Astrocyte (in vitro differentiated cells and primary cell): ENCODE data around the gene COPS4. TPM values are rescaled to one million over a fixed set of nuclear protein-coding genes. Genes with fewer than 3 reads are reported as not detected.
"Not testable (repeated sequence)": the region's sequence is repeated elsewhere in the genome, so short reads cannot be mapped to it uniquely, and the experiment has no call there.

Experiments used
- DNase-seq: peaks from one replicate; pipeline ENCODE4 v3.0.0-alpha.2; 2010; ENCODE audit warnings: low read depth
- FAIRE-seq: peaks from 2 replicates; lab custom pipeline; 2011; peaks lifted over from hg19 to GRCh38; lab: Jason Lieb, UNC
- H2AFZ ChIP-seq: 2 replicates; pipeline ENCODE4 v1.6.0; 2012; ENCODE audit warnings: low read depth, low read length, inconsistent platforms
- H3K27ac ChIP-seq: 2 replicates; pipeline ENCODE4 v1.5.1; 2011; ENCODE audit warnings: low read depth, low read length, inconsistent platforms
- H3K27me3 ChIP-seq: 2 replicates; pipeline ENCODE4 v1.6.0; 2011; ENCODE audit warnings: low read length, inconsistent platforms; ENCODE audit not compliant: insufficient read depth
- H3K36me3 ChIP-seq: 2 replicates; pipeline ENCODE4 v1.5.1; 2011; ENCODE audit warnings: low read length, inconsistent platforms; ENCODE audit not compliant: insufficient read depth
- H3K4me1 ChIP-seq: 2 replicates; pipeline ENCODE4 v1.5.1; 2011; ENCODE audit warnings: low read length, inconsistent platforms; ENCODE audit not compliant: insufficient read depth
- H3K4me2 ChIP-seq: 2 replicates; pipeline ENCODE4 v1.6.0; 2012; ENCODE audit warnings: low read length, inconsistent platforms
- H3K4me3 ChIP-seq: 2 replicates; pipeline ENCODE4 v1.5.1; 2011; ENCODE audit warnings: low read depth, mild to moderate bottlenecking, low read length, inconsistent platforms; ENCODE audit not compliant: insufficient read depth
- H3K79me2 ChIP-seq: 2 replicates; pipeline ENCODE4 v1.6.0; 2012; ENCODE audit warnings: mild to moderate bottlenecking, low read length, inconsistent platforms; ENCODE audit not compliant: insufficient read depth
- H3K9ac ChIP-seq: 2 replicates; pipeline ENCODE4 v1.6.0; 2012; ENCODE audit warnings: mild to moderate bottlenecking, low read length, inconsistent platforms
- H3K9me3 ChIP-seq: 2 replicates; pipeline ENCODE4 v1.5.1; 2012; ENCODE audit warnings: low read depth, mild to moderate bottlenecking, low read length, inconsistent platforms; ENCODE audit not compliant: insufficient read depth
- H4K20me1 ChIP-seq: 2 replicates; pipeline ENCODE4 v1.6.0; 2012; ENCODE audit warnings: low read length, inconsistent platforms; ENCODE audit not compliant: insufficient read depth
- H3K27ac Mint-ChIP-seq: one replicate; pipeline ENCODE4 v1.8.0; 2021; ENCODE audit warnings: mild to moderate bottlenecking, mixed read lengths; ENCODE audit not compliant: unreplicated experiment
- H3K27me3 Mint-ChIP-seq: one replicate; pipeline ENCODE4 v1.8.0; 2021; ENCODE audit warnings: low read depth, mixed read lengths; ENCODE audit not compliant: unreplicated experiment
- H3K36me3 Mint-ChIP-seq: one replicate; pipeline ENCODE4 v1.8.0; 2021; ENCODE audit warnings: low read depth, mixed read lengths; ENCODE audit not compliant: unreplicated experiment
- H3K4me1 Mint-ChIP-seq: one replicate; pipeline ENCODE4 v1.8.0; 2021; ENCODE audit warnings: low read depth, mixed read lengths; ENCODE audit not compliant: unreplicated experiment
- H3K4me3 Mint-ChIP-seq: one replicate; pipeline ENCODE4 v1.8.0; 2021; ENCODE audit warnings: mild to moderate bottlenecking, moderate library complexity, mixed read lengths; ENCODE audit not compliant: unreplicated experiment
- H3K9me3 Mint-ChIP-seq: one replicate; pipeline ENCODE4 v1.8.0; 2021; ENCODE audit warnings: mild to moderate bottlenecking, mixed read lengths; ENCODE audit not compliant: unreplicated experiment
- EZH2 ChIP-seq: IDR thresholded peaks from 2 replicates; pipeline ENCODE4 v1.6.1; 2012; ENCODE audit warnings: mild to moderate bottlenecking, low read length, inconsistent platforms; ENCODE audit not compliant: insufficient read depth
- total RNA-seq: library from RNA; stranded (reverse); gene quantifications from 2 replicates; pipeline ENCODE4 v1.2.1, GENCODE V29; 2021
- TF ChIP-seq, protein P1 (sequence below): IDR thresholded peaks from 2 replicates; pipeline ENCODE4 v1.5.1; 2011; ENCODE audit warnings: low read depth, mild to moderate bottlenecking, inconsistent platforms, low read length, moderate library complexity; ENCODE audit not compliant: insufficient read depth

COPS4 gene
- total RNA-seq, 1 donor from 2014 or later, result 39.3 TPM

- Mint-ChIP-seq H3K4me3 (no peak overlapping the region), H3K36me3 (peaks cover 4% of the 10 kb centered on the region), H3K9me3 (no peaks in the 10 kb centered on the region), H3K4me1 (no peaks in the 10 kb centered on the region), H3K27me3 (peaks cover 1% of the 10 kb centered on the region), H3K27ac (no peak overlapping the region)
- no peak overlapping the region for H2AFZ ChIP-seq
- H3K27ac ChIP-seq, result no peak overlapping the region
- H3K36me3 ChIP-seq, result no peaks in the 10 kb centered on the region
- TF ChIP-seq EZH2, result no peak
- TF ChIP-seq, protein P1, sequence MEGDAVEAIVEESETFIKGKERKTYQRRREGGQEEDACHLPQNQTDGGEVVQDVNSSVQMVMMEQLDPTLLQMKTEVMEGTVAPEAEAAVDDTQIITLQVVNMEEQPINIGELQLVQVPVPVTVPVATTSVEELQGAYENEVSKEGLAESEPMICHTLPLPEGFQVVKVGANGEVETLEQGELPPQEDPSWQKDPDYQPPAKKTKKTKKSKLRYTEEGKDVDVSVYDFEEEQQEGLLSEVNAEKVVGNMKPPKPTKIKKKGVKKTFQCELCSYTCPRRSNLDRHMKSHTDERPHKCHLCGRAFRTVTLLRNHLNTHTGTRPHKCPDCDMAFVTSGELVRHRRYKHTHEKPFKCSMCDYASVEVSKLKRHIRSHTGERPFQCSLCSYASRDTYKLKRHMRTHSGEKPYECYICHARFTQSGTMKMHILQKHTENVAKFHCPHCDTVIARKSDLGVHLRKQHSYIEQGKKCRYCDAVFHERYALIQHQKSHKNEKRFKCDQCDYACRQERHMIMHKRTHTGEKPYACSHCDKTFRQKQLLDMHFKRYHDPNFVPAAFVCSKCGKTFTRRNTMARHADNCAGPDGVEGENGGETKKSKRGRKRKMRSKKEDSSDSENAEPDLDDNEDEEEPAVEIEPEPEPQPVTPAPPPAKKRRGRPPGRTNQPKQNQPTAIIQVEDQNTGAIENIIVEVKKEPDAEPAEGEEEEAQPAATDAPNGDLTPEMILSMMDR, result no peak
- H3K4me3 ChIP-seq, result no peak overlapping the region
- no peaks in the 10 kb centered on the region for H3K4me1 ChIP-seq
- DNase-seq (no peak), FAIRE-seq (no peak)
- H3K9ac ChIP-seq, result no peak overlapping the region
- no peaks in the 10 kb centered on the region for H3K27me3 ChIP-seq
- H3K79me2 ChIP-seq, result no peaks in the 10 kb centered on the region
- H3K9me3 ChIP-seq, result no peaks in the 10 kb centered on the region
- H4K20me1 ChIP-seq, result no peaks in the 10 kb centered on the region
- no peak overlapping the region for H3K4me2 ChIP-seq
Observed at GRCh38 chr4:83083925-83084475, 49.0 kb downstream of the COPS4 start.

DNA sequence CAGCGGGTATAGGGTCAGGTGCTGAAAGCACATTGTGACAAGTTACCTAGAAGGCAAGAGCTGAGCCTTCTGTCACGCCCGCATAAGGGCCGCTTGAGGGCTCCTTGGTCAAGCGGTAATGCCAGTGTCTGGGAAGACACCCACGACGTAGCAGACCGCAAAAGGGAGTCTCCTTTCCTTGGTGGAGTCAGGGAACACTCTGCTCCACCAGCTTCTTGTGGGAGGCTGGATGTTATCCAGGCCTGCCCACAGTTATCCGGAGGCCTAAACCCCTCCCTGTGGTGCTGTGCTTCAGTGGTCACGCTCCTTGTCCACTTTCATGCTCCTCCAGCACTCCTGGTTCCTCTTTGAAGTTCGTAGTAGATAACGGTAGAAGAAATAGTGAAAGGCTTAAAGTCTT is 50.0 kb downstream of the COPS4 start:
- H3K27ac ChIP-seq, DNase-seq, H3K27me3 ChIP-seq, H3K4me2 ChIP-seq, H3K4me3 ChIP-seq, H3K4me1 ChIP-seq, H3K9me3 Mint-ChIP-seq, H3K36me3 Mint-ChIP-seq, H3K27me3 Mint-ChIP-seq, H3K4me1 Mint-ChIP-seq, H3K27ac Mint-ChIP-seq, H3K9me3 ChIP-seq, H4K20me1 ChIP-seq, H3K9ac ChIP-seq, H3K79me2 ChIP-seq, H2AFZ ChIP-seq, H3K36me3 ChIP-seq, H3K4me3 Mint-ChIP-seq, FAIRE-seq: not testable (repeated sequence)

DNA sequence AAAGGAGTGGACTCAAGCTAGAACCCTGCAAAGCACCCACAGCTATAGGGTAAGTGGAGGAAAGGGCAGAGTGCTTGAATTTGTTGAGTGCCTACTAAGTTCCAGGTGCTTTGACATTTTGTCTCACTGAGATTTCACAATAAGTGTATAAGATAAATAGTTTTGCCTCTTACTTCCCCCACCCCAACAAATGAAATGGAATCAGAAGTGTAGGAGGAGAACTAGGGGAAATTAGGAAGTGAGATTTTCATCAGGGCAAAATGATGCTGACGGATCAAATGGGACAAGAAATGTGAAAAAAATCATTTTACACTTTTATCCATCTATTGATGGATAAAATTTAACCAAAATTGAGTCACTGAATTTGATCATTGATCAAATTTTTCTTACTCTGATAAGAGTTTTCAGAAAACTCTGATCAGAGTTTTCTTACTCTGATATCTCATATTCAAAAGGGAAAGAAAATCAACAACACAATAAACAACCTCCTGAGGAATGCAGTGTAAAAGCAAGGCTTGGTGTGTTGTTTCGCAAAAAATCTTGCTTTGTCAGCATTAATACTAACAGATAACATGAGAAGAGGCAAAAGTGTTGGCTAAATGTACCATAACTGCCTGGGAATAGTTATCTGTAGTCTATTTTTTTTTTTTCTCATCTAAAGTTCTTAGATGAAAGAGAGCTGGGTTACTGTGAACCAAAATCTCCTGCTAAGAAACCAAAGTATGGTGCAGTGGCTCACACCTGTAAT is 54.6 kb downstream of the COPS4 start:
- H3K9me3 Mint-ChIP-seq, result no peaks in the 10 kb centered on the region

More for the DNA sequence above, 54.6 kb downstream of the COPS4 start:
- Mint-ChIP-seq H3K4me3 (no peak overlapping the region), H3K36me3 (peaks cover 5% of the 10 kb centered on the region), H3K27ac (no peak overlapping the region), H3K4me1 (no peaks in the 10 kb centered on the region), H3K27me3 (no peaks in the 10 kb centered on the region)
- Histone ChIP-seq H3K4me2 (no peak overlapping the region), H3K79me2 (no peaks in the 10 kb centered on the region), H3K4me3 (no peak overlapping the region), H3K9ac (no peak overlapping the region), H3K27ac (no peak overlapping the region), H4K20me1 (no peaks in the 10 kb centered on the region), H2AFZ (no peak overlapping the region), H3K36me3 (no peaks in the 10 kb centered on the region), H3K9me3 (no peaks in the 10 kb centered on the region), H3K27me3 (peaks cover 9% of the 10 kb centered on the region), H3K4me1 (no peaks in the 10 kb centered on the region)
- FAIRE-seq (no peak), DNase-seq (no peak)
- TF ChIP-seq, protein P1, result no peak
- no peak for TF ChIP-seq EZH2
